ENCODE data around the gene SKAP2.

DNA sequence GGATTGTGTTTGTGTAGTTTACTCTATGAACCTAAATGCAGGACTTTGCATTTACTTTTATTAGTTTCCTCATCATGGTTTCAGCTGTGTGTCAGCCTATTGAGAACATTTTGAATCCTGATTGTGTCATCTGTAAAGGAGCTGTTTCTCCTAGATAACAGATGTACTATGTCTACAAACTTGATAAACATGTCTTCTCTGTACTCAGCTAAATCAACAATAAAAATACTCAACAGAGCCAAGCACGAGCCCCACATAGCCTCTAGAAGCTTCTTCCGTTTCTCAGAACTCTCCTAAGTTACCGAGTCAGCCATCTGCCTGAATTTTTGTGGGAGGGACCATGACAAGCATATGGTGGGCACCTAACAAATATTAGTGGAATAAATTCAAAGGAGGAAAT, 234.7 kb downstream of the SKAP2 start:
- TF ChIP-seq, protein P1, sequence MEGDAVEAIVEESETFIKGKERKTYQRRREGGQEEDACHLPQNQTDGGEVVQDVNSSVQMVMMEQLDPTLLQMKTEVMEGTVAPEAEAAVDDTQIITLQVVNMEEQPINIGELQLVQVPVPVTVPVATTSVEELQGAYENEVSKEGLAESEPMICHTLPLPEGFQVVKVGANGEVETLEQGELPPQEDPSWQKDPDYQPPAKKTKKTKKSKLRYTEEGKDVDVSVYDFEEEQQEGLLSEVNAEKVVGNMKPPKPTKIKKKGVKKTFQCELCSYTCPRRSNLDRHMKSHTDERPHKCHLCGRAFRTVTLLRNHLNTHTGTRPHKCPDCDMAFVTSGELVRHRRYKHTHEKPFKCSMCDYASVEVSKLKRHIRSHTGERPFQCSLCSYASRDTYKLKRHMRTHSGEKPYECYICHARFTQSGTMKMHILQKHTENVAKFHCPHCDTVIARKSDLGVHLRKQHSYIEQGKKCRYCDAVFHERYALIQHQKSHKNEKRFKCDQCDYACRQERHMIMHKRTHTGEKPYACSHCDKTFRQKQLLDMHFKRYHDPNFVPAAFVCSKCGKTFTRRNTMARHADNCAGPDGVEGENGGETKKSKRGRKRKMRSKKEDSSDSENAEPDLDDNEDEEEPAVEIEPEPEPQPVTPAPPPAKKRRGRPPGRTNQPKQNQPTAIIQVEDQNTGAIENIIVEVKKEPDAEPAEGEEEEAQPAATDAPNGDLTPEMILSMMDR (conservative IDR thresholded peaks at IDR 0.05; ENCODE audit: low read depth, low read length): no peak
- TF ChIP-seq EZH2 (IDR thresholded peaks at IDR 0.05; ENCODE audit: low read length, unreplicated experiment) (no peak), EZH2phosphoT487 (IDR thresholded peaks at IDR 0.05; ENCODE audit: borderline replicate concordance, low read length) (no peak)
